Effector memory CD8-positive, alpha-beta T cell (primary cell): ENCODE measurements around the gene SLC38A10.

Source experiments
- ATAC-seq: fragments of 150-1000 bp; cut with Tn5 transposase; replicated peaks from 2 replicates; pipeline ENCODE4 v1.10.0; 2021; ENCODE audit warnings: mild to moderate bottlenecking, moderate library complexity
- DNase-seq, 3 experiments: peaks; one replicate each; pipeline ENCODE4 v3.0.0; 2021
- H3K27ac Mint-ChIP-seq, 2 donors: one replicate each; pipeline ENCODE4 v1.8.0; 2022; ENCODE audit warnings: mild to moderate bottlenecking in 2 of 2, mixed read lengths in 2 of 2, moderate library complexity in 2 of 2
- H3K27me3 Mint-ChIP-seq, 2 donors: one replicate each; pipeline ENCODE4 v1.8.0; 2022; ENCODE audit warnings: mixed read lengths in 2 of 2
- H3K36me3 Mint-ChIP-seq: one replicate; pipeline ENCODE4 v1.8.0; 2022; ENCODE audit warnings: mild to moderate bottlenecking, moderate library complexity, mixed read lengths; ENCODE audit not compliant: insufficient read depth
- H3K4me1 Mint-ChIP-seq, 2 donors: one replicate each; pipeline ENCODE4 v1.8.0; 2022; ENCODE audit warnings: low read depth in 2 of 2, mixed read lengths in 2 of 2
- H3K4me3 Mint-ChIP-seq, 2 donors: one replicate each; pipeline ENCODE4 v1.8.0; 2022; ENCODE audit warnings: mild to moderate bottlenecking in 2 of 2, mixed read lengths in 2 of 2, moderate library complexity in 2 of 2
- H3K9me3 Mint-ChIP-seq, 2 donors: one replicate each; pipeline ENCODE4 v1.8.0; 2022; ENCODE audit warnings: mixed read lengths in 2 of 2

Gene SLC38A10

GRCh38 chr17:81200201-81200600 is 94.9 kb downstream of the SLC38A10 start:
- H3K4me1 Mint-ChIP-seq: no peaks in the 10 kb centered on the region
- H3K4me3 Mint-ChIP-seq: no peak overlapping the region
- no peak for ATAC-seq
- H3K27me3 Mint-ChIP-seq: no peaks in the 10 kb centered on the region
- no peaks in the 10 kb centered on the region for H3K9me3 Mint-ChIP-seq
- H3K27ac Mint-ChIP-seq: no peak overlapping the region
- H3K36me3 Mint-ChIP-seq: no peaks in the 10 kb centered on the region
- DNase-seq: no peak

GRCh38 chr17:81199482-81199830 is 95.7 kb downstream of the SLC38A10 start:
- Mint-ChIP-seq H3K27ac (no peak overlapping the region), H3K4me3 (no peak overlapping the region), H3K36me3 (no peaks in the 10 kb centered on the region), H3K27me3 (no peaks in the 10 kb centered on the region), H3K4me1 (no peaks in the 10 kb centered on the region), H3K9me3 (no peaks in the 10 kb centered on the region)
- DNase-seq: no peak
- ATAC-seq: no peak

GRCh38 chr17:81198826-81199481 is 96.2 kb downstream of the SLC38A10 start:
- Mint-ChIP-seq H3K27me3 (no peaks in the 10 kb centered on the region), H3K36me3 (peaks cover 4% of the 10 kb centered on the region), H3K4me3 (no peak overlapping the region), H3K9me3 (no peaks in the 10 kb centered on the region), H3K4me1 (no peaks in the 10 kb centered on the region), H3K27ac (no peak overlapping the region)
- DNase-seq (no peak), ATAC-seq (no peak)

GRCh38 chr17:81197831-81198490 is 97.1 kb downstream of the SLC38A10 start:
- H3K9me3 Mint-ChIP-seq: no peaks in the 10 kb centered on the region
- H3K36me3 Mint-ChIP-seq: peaks cover 5% of the 10 kb centered on the region
- no peaks in the 10 kb centered on the region for H3K27me3 Mint-ChIP-seq
- no peak overlapping the region for H3K4me3 Mint-ChIP-seq
- H3K27ac Mint-ChIP-seq: no peak overlapping the region
- no peak for ATAC-seq
- no peaks in the 10 kb centered on the region for H3K4me1 Mint-ChIP-seq
- no peak for DNase-seq

- Mint-ChIP-seq H3K4me3 (no peak overlapping the region), H3K4me1 (no peaks in the 10 kb centered on the region), H3K27ac (no peak overlapping the region), H3K27me3 (no peaks in the 10 kb centered on the region), H3K9me3 (no peaks in the 10 kb centered on the region), H3K36me3 (peaks cover 5% of the 10 kb centered on the region)
- ATAC-seq: no peak
- no peak for DNase-seq
Observed at GRCh38 chr17:81197409-81197795, 97.7 kb downstream of the SLC38A10 start.

GRCh38 chr17:81196505-81197408 is 98.3 kb downstream of the SLC38A10 start:
- Mint-ChIP-seq H3K27ac (no peak overlapping the region), H3K36me3 (peaks cover 5% of the 10 kb centered on the region), H3K27me3 (no peaks in the 10 kb centered on the region), H3K9me3 (no peaks in the 10 kb centered on the region), H3K4me1 (no peaks in the 10 kb centered on the region), H3K4me3 (no peak overlapping the region)
- ATAC-seq: no peak
- DNase-seq: no peak

- H3K27me3 Mint-ChIP-seq: no peaks in the 10 kb centered on the region
- DNase-seq: no peak
- no peak overlapping the region for H3K27ac Mint-ChIP-seq
- ATAC-seq: no peak
- H3K4me3 Mint-ChIP-seq: no peak overlapping the region
- peaks cover 5% of the 10 kb centered on the region for H3K36me3 Mint-ChIP-seq
- no peaks in the 10 kb centered on the region for H3K4me1 Mint-ChIP-seq
- no peaks in the 10 kb centered on the region for H3K9me3 Mint-ChIP-seq
Observed at GRCh38 chr17:81195941-81196495, 99.1 kb downstream of the SLC38A10 start.
